IPS-15b (cell line): Measurements from ENCODE around the gene AVPR1B.

Source experiments
- H3K27me3 ChIP-seq: one replicate; pipeline ENCODE4 v1.6.1; 2013; ENCODE audit warnings: low read length; ENCODE audit not compliant: control insufficient read depth, insufficient read depth
- H3K36me3 ChIP-seq: one replicate; pipeline ENCODE4 v1.6.1; 2013; ENCODE audit warnings: low read length; ENCODE audit not compliant: control insufficient read depth, insufficient read depth
- H3K4me1 ChIP-seq: one replicate; pipeline ENCODE4 v1.6.1; 2013; ENCODE audit warnings: mild to moderate bottlenecking, low read length; ENCODE audit not compliant: control insufficient read depth, insufficient read depth
- H3K4me3 ChIP-seq: one replicate; pipeline ENCODE4 v1.5.1; 2013; ENCODE audit warnings: low read depth, low read length
- H3K9ac ChIP-seq: one replicate; pipeline ENCODE4 v1.6.1; 2013; ENCODE audit warnings: low read depth, mild to moderate bottlenecking, low read length
- H3K9me3 ChIP-seq: one replicate; pipeline ENCODE4 v1.6.1; 2013; ENCODE audit warnings: mild to moderate bottlenecking, low read length; ENCODE audit not compliant: control insufficient read depth, insufficient read depth

Gene AVPR1B

DNA sequence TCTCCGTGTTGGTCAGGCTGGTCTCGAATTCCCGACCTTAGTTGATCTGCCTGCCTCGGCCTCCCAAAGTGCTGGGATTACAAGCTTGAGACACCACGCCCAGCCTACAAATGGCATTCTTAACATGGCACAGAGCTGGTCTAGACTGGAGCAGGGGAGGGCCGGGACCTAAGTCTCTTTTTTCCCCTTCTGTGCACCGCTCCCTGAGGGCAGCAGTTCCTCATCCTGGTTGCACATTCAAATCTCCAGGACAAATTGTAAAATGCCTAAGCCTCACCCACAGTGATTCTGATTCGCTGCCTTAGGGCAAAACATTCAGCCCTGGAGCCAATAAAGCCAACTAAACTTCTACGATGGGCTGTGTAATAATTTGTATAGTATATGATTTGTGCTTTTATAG is 10.1 kb upstream of the AVPR1B start:
- H3K9ac ChIP-seq = no peak overlapping the region

GRCh38 chr1:206125346-206125745 is 8.2 kb upstream of the AVPR1B start:
- Histone ChIP-seq H3K4me1 (no peaks in the 10 kb centered on the region), H3K4me3 (no peak overlapping the region), H3K9me3 (peaks cover 4% of the 10 kb centered on the region), H3K9ac (no peak overlapping the region), H3K27me3 (no peaks in the 10 kb centered on the region), H3K36me3 (no peaks in the 10 kb centered on the region)

More for the DNA sequence above, 10.1 kb upstream of the AVPR1B start:
- Histone ChIP-seq H3K4me3 (no peak overlapping the region), H3K27me3 (no peaks in the 10 kb centered on the region), H3K4me1 (no peaks in the 10 kb centered on the region), H3K9me3 (no peaks in the 10 kb centered on the region), H3K36me3 (no peaks in the 10 kb centered on the region)

- peaks cover 4% of the 10 kb centered on the region for H3K9me3 ChIP-seq
- no peak overlapping the region for H3K9ac ChIP-seq
- no peaks in the 10 kb centered on the region for H3K36me3 ChIP-seq
- no peak overlapping the region for H3K4me3 ChIP-seq
- peaks cover 11% of the 10 kb centered on the region for H3K27me3 ChIP-seq
- H3K4me1 ChIP-seq = no peaks in the 10 kb centered on the region
These were observed 5.5 kb upstream of the AVPR1B start for GRCh38 chr1:206122686-206123085.

DNA sequence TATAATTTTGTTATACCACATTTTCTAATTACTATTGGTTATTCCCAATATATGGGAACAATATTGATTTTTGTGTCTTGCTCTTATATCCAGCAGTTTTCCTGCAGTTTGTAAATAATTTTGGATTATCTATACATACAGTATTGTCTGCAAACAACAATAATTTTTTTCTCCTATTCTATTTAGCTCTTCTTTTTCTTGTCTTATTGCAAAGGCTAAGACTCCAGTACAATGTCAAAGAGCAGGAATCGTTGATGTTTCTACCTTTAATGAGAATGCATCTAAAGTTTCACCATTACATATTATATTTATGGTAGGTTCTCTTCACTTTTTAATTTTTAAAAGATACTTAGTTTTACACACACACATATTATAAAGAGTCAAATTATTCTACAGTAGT is 4.1 kb upstream of the AVPR1B start:
- Histone ChIP-seq H3K27me3 (peaks cover 23% of the 10 kb centered on the region), H3K4me3 (no peak overlapping the region), H3K4me1 (no peaks in the 10 kb centered on the region)

DNA sequence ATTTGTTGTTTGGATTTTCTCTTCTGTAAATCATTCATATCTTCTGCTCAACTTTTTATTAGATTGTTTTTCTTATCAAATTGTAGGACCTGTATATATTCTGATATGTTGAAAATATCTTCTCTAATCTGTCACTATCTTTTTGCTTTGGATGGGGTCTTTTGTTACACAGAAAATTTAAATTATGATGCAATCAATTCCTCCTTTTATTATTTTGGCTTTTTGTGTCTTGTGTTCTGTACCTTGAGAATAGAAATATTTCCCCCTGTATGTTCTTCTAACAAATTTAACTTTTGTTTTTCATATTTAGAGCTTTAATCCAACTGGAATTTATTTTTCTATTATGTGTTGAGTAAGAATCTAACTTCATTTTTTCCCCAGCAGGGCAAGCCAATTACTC is 3.2 kb upstream of the AVPR1B start:
- Histone ChIP-seq H3K27me3 (peaks cover 31% of the 10 kb centered on the region), H3K4me1 (no peaks in the 10 kb centered on the region), H3K9me3 (peaks cover 4% of the 10 kb centered on the region), H3K9ac (no peak overlapping the region), H3K4me3 (no peak overlapping the region), H3K36me3 (no peaks in the 10 kb centered on the region)

More for the DNA sequence above, 4.1 kb upstream of the AVPR1B start:
- H3K36me3 ChIP-seq = no peaks in the 10 kb centered on the region
- H3K9ac ChIP-seq = no peak overlapping the region
- H3K9me3 ChIP-seq = peaks cover 4% of the 10 kb centered on the region

GRCh38 chr1:206116873-206117150 is 376 bp downstream of the AVPR1B start:
- peaks cover 4% of the 10 kb centered on the region for H3K9me3 ChIP-seq
- H3K4me3 ChIP-seq = peak overlapping the region; percentile 76
- peak overlapping the region; percentile 47 for H3K9ac ChIP-seq
- H3K4me1 ChIP-seq = no peaks in the 10 kb centered on the region
- H3K27me3 ChIP-seq = peaks cover 39% of the 10 kb centered on the region
- H3K36me3 ChIP-seq = no peaks in the 10 kb centered on the region

GRCh38 chr1:206116191-206116872 is 856 bp downstream of the AVPR1B start:
- Histone ChIP-seq H3K4me1 (no peaks in the 10 kb centered on the region), H3K36me3 (no peaks in the 10 kb centered on the region), H3K4me3 (peak overlapping the region; percentile 76), H3K9me3 (peaks cover 4% of the 10 kb centered on the region), H3K9ac (no peak overlapping the region), H3K27me3 (peaks cover 39% of the 10 kb centered on the region)

GRCh38 chr1:206115791-206116190 is 1.4 kb downstream of the AVPR1B start:
- Histone ChIP-seq H3K9me3 (peaks cover under 1% of the 10 kb centered on the region), H3K4me1 (no peaks in the 10 kb centered on the region), H3K27me3 (peaks cover 39% of the 10 kb centered on the region), H3K4me3 (no peak overlapping the region), H3K9ac (no peak overlapping the region), H3K36me3 (no peaks in the 10 kb centered on the region)

GRCh38 chr1:206114692-206115640 is 2.2 kb downstream of the AVPR1B start:
- no peak overlapping the region for H3K4me3 ChIP-seq
- H3K9ac ChIP-seq = no peak overlapping the region
- no peaks in the 10 kb centered on the region for H3K4me1 ChIP-seq
- peaks cover 39% of the 10 kb centered on the region for H3K27me3 ChIP-seq
- no peaks in the 10 kb centered on the region for H3K36me3 ChIP-seq
- no peaks in the 10 kb centered on the region for H3K9me3 ChIP-seq

DNA sequence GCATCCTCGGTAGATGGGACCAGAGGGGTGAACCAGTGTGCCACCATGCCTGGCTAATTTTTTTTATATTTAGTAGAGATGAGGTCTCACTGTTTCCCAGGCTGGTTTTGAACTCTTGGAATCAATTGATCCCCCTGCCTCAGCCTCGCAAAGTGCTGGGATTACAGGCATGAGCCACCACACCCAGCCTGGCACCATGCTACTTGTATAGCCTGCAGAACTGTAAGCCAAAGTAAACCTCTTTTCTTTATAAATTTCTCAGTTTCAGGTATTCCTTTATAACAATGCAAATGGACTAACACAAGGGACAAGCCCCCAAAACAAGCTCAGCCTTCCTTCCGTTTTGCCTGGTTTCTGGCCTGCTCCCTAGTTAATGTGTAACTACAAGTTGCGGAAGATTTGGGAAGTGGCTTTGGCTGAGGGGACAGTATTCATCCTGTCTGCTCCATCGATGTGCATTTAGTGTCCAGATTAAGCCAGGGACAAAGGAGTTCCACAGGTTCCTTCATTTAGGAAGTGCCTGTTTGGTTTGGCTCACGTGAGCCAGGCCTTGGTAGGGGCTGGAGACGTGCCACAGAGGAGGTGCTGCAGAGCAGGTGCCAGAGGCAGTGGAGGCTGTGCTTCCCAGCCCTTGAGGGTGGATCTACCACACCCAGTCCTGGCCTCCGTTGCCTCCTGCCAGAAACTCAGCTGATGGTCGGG is 4.4 kb downstream of the AVPR1B start:
- H3K4me1 ChIP-seq = no peaks in the 10 kb centered on the region
- H3K27me3 ChIP-seq = peaks cover 28% of the 10 kb centered on the region
- no peaks in the 10 kb centered on the region for H3K9me3 ChIP-seq
- H3K4me3 ChIP-seq = no peak overlapping the region
- H3K9ac ChIP-seq = no peak overlapping the region
- no peaks in the 10 kb centered on the region for H3K36me3 ChIP-seq

DNA sequence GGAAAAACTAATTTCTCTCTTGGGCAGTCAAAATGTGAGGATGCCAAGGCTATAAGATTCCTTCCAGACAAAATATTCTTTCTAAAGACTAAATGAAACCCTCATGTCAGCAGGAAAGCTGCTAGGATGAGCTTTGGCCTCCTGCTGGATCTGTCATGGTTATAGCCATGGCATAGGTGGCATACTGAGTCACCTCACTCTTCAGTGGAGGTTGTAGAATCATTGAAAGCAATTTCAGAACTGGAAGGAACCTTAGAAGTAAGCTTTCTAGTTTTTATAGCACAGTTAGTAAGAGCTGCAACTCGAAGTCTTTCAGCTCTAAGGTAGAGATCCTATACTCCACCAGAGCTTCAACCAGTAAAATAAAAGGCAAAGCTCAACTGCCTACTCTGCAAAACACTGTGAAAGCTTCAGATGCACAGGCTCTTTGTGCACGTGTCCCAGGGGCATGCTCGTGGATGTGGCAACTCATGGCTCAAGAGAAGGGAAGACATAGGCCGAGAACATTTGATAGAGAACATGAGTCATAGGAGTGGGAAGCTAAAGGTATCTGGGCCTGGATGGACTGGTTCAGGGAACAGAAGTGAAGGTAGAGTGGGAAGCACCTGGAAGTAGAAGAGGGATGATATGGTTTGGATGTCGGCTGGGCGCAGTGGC is 5.8 kb downstream of the AVPR1B start:
- H3K36me3 ChIP-seq = no peaks in the 10 kb centered on the region
- H3K9me3 ChIP-seq = no peaks in the 10 kb centered on the region
- H3K4me1 ChIP-seq = no peaks in the 10 kb centered on the region
- peaks cover 17% of the 10 kb centered on the region for H3K27me3 ChIP-seq
- no peak overlapping the region for H3K9ac ChIP-seq
- H3K4me3 ChIP-seq = no peak overlapping the region
